SU-DHL-6 (cell line): Measurements from ENCODE around the gene PHKB.
A peak's percentile ranks its signal among the peaks of the same experiment; 100 is the strongest.

Experiments used
- H2AFZ ChIP-seq: fragments of 200-600 bp; sonication (generic); 2 replicates; pipeline ENCODE4 v1.6.1; 2014; ENCODE audit warnings: low read depth, mild to moderate bottlenecking, moderate library complexity, mixed read lengths, antibody characterized with exemption, low read length; ENCODE audit not compliant: severe bottlenecking
- H3F3A ChIP-seq: fragments of 200-600 bp; shearing (Covaris generic); 2 replicates; pipeline ENCODE4 v1.6.0; 2016; ENCODE audit warnings: antibody characterized with exemption, mild to moderate bottlenecking; ENCODE audit not compliant: insufficient read depth
- H3K27ac ChIP-seq: fragments of 200-600 bp; sonication (generic); 2 replicates; pipeline ENCODE4 v1.5.1; 2016; ENCODE audit warnings: low read depth, mild to moderate bottlenecking, low read length, moderate library complexity, mixed read lengths
- H3K27me3 ChIP-seq: fragments of 200-600 bp; sonication (generic), shearing (Covaris generic); 2 replicates; pipeline ENCODE4 v1.6.0; 2014; ENCODE audit warnings: mild to moderate bottlenecking, low read length
- H3K36me3 ChIP-seq: fragments of 200-600 bp; sonication (generic); 2 replicates; pipeline ENCODE4 v1.6.1; 2014; ENCODE audit warnings: mild to moderate bottlenecking, low read length, mixed read lengths
- H3K4me2 ChIP-seq: fragments of 300-600, 200-600 bp; shearing (Covaris generic), sonication (generic); 2 replicates; pipeline ENCODE4 v1.6.0; 2014; ENCODE audit warnings: low read length, low read depth, mild to moderate bottlenecking; ENCODE audit not compliant: poor library complexity, severe bottlenecking
- H3K4me3 ChIP-seq: fragments of 200-600 bp; sonication (generic); 2 replicates; pipeline ENCODE4 v1.5.1; 2014; ENCODE audit warnings: antibody characterized with exemption, low read length, mild to moderate bottlenecking, mixed read lengths; ENCODE audit not compliant: insufficient read depth, poor library complexity, severe bottlenecking
- H3K79me2 ChIP-seq: fragments of 200-600 bp; sonication (generic); 2 replicates; pipeline ENCODE4 v1.6.1; 2014; ENCODE audit warnings: mild to moderate bottlenecking, low read length, moderate library complexity; ENCODE audit not compliant: insufficient read depth
- H3K9ac ChIP-seq: fragments of 200-600 bp; sonication (generic); 2 replicates; pipeline ENCODE4 v1.7.0; 2014; ENCODE audit warnings: mild to moderate bottlenecking, low read length
- H3K9me2 ChIP-seq: fragments of 200-600 bp; sonication (generic); replicated peaks from 2 replicates; pipeline ENCODE4 v1.6.1; 2014; ENCODE audit warnings: low read length; ENCODE audit not compliant: insufficient read depth
- H3K9me3 ChIP-seq: fragments of 200-600 bp; sonication (generic); 2 replicates; pipeline ENCODE4 v1.6.1; 2014; ENCODE audit warnings: low read length, mixed read lengths; ENCODE audit not compliant: insufficient read depth
- H4K20me1 ChIP-seq: fragments of 200-600 bp; sonication (generic); 2 replicates; pipeline ENCODE4 v1.6.1; 2014; ENCODE audit warnings: low read depth, mild to moderate bottlenecking, antibody characterized with exemption, low read length, moderate library complexity, mixed read lengths
- CTCF ChIP-seq: fragments of 200-600 bp; sonication (generic); IDR thresholded peaks from one replicate; pipeline ENCODE4 v1.5.1; 2017; ENCODE audit warnings: antibody characterized with exemption, mild to moderate bottlenecking, low read length, moderate library complexity; ENCODE audit not compliant: insufficient read depth, poor library complexity, severe bottlenecking
- EZH2phosphoT487 ChIP-seq: fragments of 200-600 bp; sonication (generic), shearing (Covaris generic); conservative IDR thresholded peaks from 2 replicates; pipeline ENCODE4 v1.6.1; 2018; ENCODE audit warnings: mild to moderate bottlenecking, antibody characterized with exemption, low read length, moderate library complexity, mixed read lengths

PHKB gene

DNA sequence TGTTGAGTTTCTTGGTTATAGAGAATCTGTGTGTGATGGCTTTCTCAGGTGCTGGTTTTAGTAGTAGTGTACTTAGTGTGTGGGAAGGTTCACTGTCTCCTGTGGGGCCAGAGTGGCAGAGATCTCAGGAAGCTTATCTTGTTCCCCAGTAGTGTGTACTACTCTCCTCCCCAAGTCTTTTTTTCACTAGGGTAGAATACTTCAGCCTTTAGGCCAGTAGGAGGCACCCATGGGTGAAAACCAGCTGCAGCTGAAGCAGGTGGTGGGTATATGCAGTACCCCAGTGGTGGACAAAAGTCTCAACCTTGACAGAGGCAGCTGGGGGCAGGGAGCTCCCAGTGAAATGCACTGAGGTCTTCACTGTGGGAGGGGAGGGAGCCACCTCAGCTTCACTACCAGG lies 109.9 kb downstream of the PHKB start:
- no peak overlapping the region for H3K4me3 ChIP-seq
- no peak overlapping the region for H3K9ac ChIP-seq
- no peaks in the 10 kb centered on the region for H3K9me2 ChIP-seq
- no peak overlapping the region for H3K4me2 ChIP-seq
- no peaks in the 10 kb centered on the region for H3K36me3 ChIP-seq
- H3K79me2 ChIP-seq = no peaks in the 10 kb centered on the region
- no peaks in the 10 kb centered on the region for H4K20me1 ChIP-seq
- H3K9me3 ChIP-seq = no peaks in the 10 kb centered on the region
- no peak overlapping the region for H2AFZ ChIP-seq
- TF ChIP-seq CTCF (no peak), EZH2phosphoT487 (no peak)
- H3K27ac ChIP-seq = no peak overlapping the region
- no peaks in the 10 kb centered on the region for H3K27me3 ChIP-seq
- no peaks in the 10 kb centered on the region for H3F3A ChIP-seq

DNA sequence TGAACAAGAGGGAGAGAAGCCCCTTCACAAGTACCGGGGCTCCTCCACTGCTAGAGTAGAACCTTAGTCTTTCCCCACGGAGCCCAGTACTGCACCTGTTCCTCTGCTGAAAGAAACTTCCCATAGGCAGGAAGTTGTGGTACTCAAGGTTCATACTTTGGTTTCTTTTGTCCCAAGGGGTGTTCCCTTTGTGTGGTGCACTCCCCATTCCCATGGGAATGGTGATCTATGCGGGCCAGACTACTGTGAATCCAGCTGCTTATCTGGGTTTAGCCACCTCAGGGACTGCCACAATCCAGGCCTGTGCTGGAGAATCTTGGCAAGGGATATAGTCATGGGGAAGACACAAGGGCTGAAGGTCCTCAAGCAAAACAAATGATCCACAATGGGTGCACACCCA lies 110.6 kb downstream of the PHKB start:
- Histone ChIP-seq H3K27me3 (no peaks in the 10 kb centered on the region), H3K4me3 (no peak overlapping the region), H3K9me2 (no peaks in the 10 kb centered on the region), H3K4me2 (no peak overlapping the region), H2AFZ (no peak overlapping the region), H3K27ac (no peak overlapping the region; the same call in 1 of the 2 replicates), H3K79me2 (no peaks in the 10 kb centered on the region), H3K9me3 (no peaks in the 10 kb centered on the region), H4K20me1 (no peaks in the 10 kb centered on the region), H3K36me3 (no peaks in the 10 kb centered on the region), H3K9ac (no peak overlapping the region), H3F3A (peaks cover 4% of the 10 kb centered on the region; the same call in 1 of the 2 replicates)
- TF ChIP-seq CTCF (no peak), EZH2phosphoT487 (no peak)

DNA sequence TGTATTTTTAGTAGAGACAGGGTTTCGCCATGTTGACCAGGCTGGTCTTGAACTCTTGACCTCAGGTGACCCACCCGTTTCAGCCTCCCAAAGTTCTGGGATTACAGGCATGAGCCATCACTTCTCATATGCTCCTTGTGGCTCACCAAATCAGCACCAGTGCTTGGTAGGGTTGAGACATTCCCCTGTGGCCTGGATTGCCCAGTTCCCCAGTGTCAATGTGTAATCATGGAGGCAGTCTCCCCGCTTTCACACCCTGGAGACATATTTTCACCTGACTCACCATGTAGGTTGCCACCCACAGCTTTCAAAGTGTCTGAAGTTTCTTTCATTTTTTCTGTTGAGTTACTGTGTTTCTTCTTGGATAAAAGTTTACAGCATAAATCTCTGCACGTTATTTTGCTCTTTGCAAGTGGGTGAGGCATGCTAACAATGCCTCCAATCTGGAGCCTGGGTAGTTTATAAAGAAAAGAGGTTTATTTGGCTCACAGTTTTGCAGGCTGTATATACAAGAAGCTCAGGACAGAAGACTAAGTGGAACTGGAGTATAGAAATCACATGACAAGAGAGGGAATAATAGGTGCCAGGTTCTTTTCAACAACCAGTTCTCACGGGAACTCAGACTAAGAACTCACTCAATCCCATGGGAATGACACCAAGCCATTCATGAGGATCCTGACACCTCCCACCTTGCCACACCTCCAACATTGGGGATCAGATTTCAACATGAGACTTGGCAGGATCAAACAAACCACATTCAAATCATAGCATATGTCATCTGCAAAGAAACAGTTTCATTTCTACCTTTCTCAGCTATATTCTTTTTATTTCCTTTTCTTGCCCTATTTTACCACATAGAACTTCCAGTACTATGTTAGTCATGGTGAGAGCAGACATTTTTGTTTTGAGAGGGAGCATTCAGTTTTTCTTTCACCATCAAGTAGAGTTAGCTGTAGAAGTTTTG lies 113.2 kb downstream of the PHKB start:
- Histone ChIP-seq H3F3A (peaks cover 4% of the 10 kb centered on the region; the same call in 1 of the 2 replicates), H3K36me3 (peaks cover 12% of the 10 kb centered on the region; the same call in 1 of the 2 replicates), H3K9me2 (no peaks in the 10 kb centered on the region), H3K79me2 (no peaks in the 10 kb centered on the region), H3K4me3 (no peak overlapping the region), H3K4me2 (peak overlapping the region; percentile 36), H3K27me3 (no peaks in the 10 kb centered on the region), H3K9me3 (no peaks in the 10 kb centered on the region), H3K9ac (no peak overlapping the region), H2AFZ (no peak overlapping the region), H4K20me1 (no peaks in the 10 kb centered on the region), H3K27ac (peak overlapping the region; percentile 43; the same call in 1 of the 2 replicates)
- no peak for TF ChIP-seq CTCF
- no peak for TF ChIP-seq EZH2phosphoT487
